Activated CD4-positive, alpha-beta T cell treated with anti-CD3 and anti-CD28 coated beads, Interleukin-2, amount 10 ng/mL, durations not matched to agents 7 days and 5 days (primary cell): Measurements from ENCODE around the gene SLC9C2. TPM values are rescaled to one million over a fixed set of nuclear protein-coding genes. Genes with fewer than 3 reads are reported as not detected.
A peak's percentile ranks its signal among the peaks of the same experiment; 100 is the strongest.
"Not testable (repeated sequence)": the region's sequence is repeated elsewhere in the genome, so short reads cannot be mapped to it uniquely, and the experiment has no call there.

Experiments
- CTCF ChIA-PET: fragments of 350-600 bp; sonication (Branson Sonifier 250); formaldehyde crosslinking; loops from one replicate; lab custom pipeline; 2021; ENCODE audit warnings: antibody characterized with exemption; lab: Charles Lee
- POLR2A ChIA-PET: fragments of 350-600 bp; sonication (Branson Sonifier 250); formaldehyde crosslinking; loops from one replicate; lab custom pipeline; 2021; ENCODE audit warnings: antibody characterized with exemption; lab: Charles Lee
- DNase-seq: peaks from one replicate; pipeline ENCODE4 v3.0.0-alpha.2; 2020
- H3K27ac Mint-ChIP-seq: one replicate; pipeline ENCODE4 v1.8.0; 2021; ENCODE audit warnings: mild to moderate bottlenecking, moderate library complexity, mixed read lengths
- H3K27me3 Mint-ChIP-seq: one replicate; pipeline ENCODE4 v1.8.0; 2021; ENCODE audit warnings: mixed read lengths
- H3K36me3 Mint-ChIP-seq: one replicate; pipeline ENCODE4 v1.8.0; 2021; ENCODE audit warnings: low read depth, mixed read lengths
- H3K4me1 Mint-ChIP-seq: one replicate; pipeline ENCODE4 v1.8.0; 2021; ENCODE audit warnings: mixed read lengths
- H3K4me3 Mint-ChIP-seq: one replicate; pipeline ENCODE4 v1.8.0; 2021; ENCODE audit warnings: mild to moderate bottlenecking, moderate library complexity, mixed read lengths
- H3K9me3 Mint-ChIP-seq: one replicate; pipeline ENCODE4 v1.8.0; 2021; ENCODE audit warnings: mixed read lengths
- total RNA-seq, 2 experiments: library from RNA; stranded (reverse); gene quantifications; one replicate each; pipeline ENCODE4 v1.2.3, GENCODE V29; 2021

The SLC9C2 gene
- total RNA-seq, 2 experiments from 2014 or later, result not detected

DNA sequence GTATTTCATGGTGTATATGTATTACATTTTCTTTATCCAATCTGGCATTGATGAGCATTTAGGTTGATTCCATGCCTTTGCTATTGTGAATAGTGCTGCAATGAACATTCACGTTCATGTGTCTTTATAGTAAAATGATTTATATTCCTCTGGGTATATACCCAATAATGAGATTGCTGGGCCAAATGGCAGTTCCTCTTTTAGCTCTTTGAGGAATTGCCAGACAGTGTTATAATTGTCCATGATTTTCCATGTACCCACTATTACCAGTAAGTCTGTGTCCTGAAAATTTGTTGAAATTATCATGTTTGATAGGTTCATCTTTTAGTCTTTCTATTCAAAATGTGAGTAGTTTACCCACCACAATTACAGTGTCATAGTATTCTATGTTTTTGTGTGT lies 34.4 kb downstream of the SLC9C2 start:
- Mint-ChIP-seq H3K4me3 (no peak overlapping the region), H3K36me3 (no peaks in the 10 kb centered on the region), H3K27ac (no peak overlapping the region), H3K27me3 (peaks cover 31% of the 10 kb centered on the region), H3K9me3 (peaks cover 24% of the 10 kb centered on the region), H3K4me1 (peaks cover 7% of the 10 kb centered on the region)
- ChIA-PET CTCF (no interaction called here), POLR2A (interaction anchor here (0.5 kb wide), 1 partner anchor 18 kb away, joined by 3 read pairs; no protein-coding TSS in a partner anchor)
- no peak for DNase-seq

DNA sequence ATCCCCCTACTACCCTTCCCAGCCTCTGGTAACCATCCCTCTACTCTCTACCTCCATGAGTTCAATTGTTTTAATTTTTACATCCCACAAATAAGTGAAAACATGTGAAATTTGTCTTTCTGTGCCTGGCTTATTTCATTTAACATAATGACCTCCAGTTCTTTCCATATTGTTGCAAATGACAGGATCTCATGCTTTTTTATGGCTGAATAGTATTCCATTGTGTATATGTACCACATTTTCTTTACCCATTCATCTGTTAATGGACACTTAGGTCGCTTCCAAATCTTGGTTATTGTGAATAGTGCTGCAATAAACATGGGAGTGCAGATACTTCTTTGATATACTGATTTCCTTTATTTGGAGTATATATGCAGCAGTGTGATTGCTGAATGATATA lies 39.0 kb downstream of the SLC9C2 start:
- Mint-ChIP-seq H3K27me3 (peaks cover 34% of the 10 kb centered on the region), H3K9me3 (peaks cover 24% of the 10 kb centered on the region)
- POLR2A ChIA-PET, H3K27ac Mint-ChIP-seq, H3K36me3 Mint-ChIP-seq, H3K4me3 Mint-ChIP-seq, H3K4me1 Mint-ChIP-seq, DNase-seq, CTCF ChIA-PET: not testable (repeated sequence)

DNA sequence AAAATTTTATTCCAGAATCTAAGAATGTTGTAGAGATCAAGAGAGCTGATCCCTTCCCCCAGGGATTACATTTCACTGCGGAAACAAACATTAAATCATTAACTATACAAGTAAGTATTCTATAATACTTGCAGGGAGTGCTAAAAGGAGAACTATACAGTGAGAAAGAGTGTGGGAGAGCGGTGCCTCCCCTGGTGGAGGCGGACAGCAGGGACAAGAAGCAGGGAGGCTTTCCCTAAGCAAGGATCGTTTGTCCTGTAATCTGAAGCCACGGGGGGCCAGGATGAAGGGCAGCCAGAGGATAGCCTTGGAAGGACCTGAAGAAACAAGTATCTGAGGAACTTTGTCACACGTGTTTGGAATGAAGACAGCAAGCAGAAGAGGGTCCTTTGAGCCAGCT lies 40.1 kb downstream of the SLC9C2 start:
- Mint-ChIP-seq H3K27me3 (peaks cover 27% of the 10 kb centered on the region), H3K4me3 (no peak overlapping the region), H3K4me1 (peaks cover 7% of the 10 kb centered on the region), H3K9me3 (peaks cover 21% of the 10 kb centered on the region), H3K36me3 (no peaks in the 10 kb centered on the region), H3K27ac (no peak overlapping the region)
- CTCF ChIA-PET, result interaction anchor here (0.6 kb wide), 1 partner anchor 286 kb away, joined by 3 read pairs; no protein-coding TSS in a partner anchor
- POLR2A ChIA-PET, result no interaction called here
- no peak for DNase-seq

DNA sequence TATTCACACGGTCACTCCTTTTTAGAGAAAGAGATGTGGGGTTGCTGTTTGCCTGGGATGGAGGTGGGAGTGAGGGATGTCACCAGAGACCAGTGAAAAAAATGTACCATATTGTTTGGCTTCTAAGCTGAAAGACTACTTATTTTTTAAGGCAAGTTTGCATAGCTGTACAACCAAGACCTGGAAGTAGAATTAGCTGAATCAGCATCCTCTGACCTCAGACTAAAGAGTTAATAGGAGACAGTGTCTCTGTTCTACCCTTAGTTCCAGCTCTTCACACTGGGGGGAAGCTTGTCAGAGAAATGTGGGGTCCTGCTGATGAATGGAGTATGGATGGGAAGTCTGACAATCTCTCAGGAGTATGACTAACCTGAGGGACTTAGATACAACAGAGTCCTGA lies 41.6 kb downstream of the SLC9C2 start:
- no peak overlapping the region for H3K27ac Mint-ChIP-seq
- H3K4me1 Mint-ChIP-seq, result peaks cover 7% of the 10 kb centered on the region
- H3K9me3 Mint-ChIP-seq, result peaks cover 10% of the 10 kb centered on the region
- no peak for DNase-seq
- POLR2A ChIA-PET, result no interaction called here
- no peak overlapping the region for H3K4me3 Mint-ChIP-seq
- peaks cover 16% of the 10 kb centered on the region for H3K27me3 Mint-ChIP-seq
- CTCF ChIA-PET, result no interaction called here
- H3K36me3 Mint-ChIP-seq, result no peaks in the 10 kb centered on the region

DNA sequence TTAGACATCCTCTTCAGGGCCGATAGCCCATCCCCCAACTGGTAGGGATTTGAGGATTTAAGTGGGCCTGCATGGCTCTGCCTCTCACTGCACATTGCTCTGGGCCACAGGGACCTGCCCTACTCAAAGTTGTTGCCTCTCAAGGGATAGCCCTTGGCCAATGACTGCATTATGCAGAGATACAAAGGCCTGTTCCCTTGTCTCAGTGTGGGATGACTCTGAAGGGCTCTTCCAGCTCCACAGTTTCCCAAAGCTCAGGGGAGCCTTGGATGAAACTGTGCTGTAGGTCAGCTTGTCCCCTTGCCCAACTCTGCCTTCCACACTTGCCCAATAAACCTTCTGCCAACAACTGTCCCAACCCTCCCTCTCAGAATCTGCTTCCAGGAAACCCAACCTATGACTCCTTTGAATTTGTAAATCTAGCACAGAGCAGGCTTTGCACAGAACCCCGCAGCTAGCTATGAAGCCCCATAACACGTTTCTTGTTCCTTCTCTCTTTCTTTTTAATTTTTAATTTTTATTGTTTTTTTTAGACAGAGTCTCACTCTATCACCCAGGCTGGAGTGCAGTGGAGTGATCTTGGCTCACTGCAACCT lies 42.5 kb downstream of the SLC9C2 start:
- Mint-ChIP-seq H3K27ac (no peak overlapping the region), H3K4me1 (peaks cover 7% of the 10 kb centered on the region), H3K9me3 (peaks cover 7% of the 10 kb centered on the region), H3K36me3 (no peaks in the 10 kb centered on the region), H3K4me3 (no peak overlapping the region), H3K27me3 (peaks cover 13% of the 10 kb centered on the region)
- POLR2A ChIA-PET, result interaction anchor here (0.6 kb wide), 1 partner anchor 10 kb away, joined by 6 read pairs; no protein-coding TSS in a partner anchor
- DNase-seq, result no peak
- CTCF ChIA-PET, result interaction anchor here (1.3 kb wide), 1 partner anchor 12 kb away, joined by 4 read pairs; no protein-coding TSS in a partner anchor

DNA sequence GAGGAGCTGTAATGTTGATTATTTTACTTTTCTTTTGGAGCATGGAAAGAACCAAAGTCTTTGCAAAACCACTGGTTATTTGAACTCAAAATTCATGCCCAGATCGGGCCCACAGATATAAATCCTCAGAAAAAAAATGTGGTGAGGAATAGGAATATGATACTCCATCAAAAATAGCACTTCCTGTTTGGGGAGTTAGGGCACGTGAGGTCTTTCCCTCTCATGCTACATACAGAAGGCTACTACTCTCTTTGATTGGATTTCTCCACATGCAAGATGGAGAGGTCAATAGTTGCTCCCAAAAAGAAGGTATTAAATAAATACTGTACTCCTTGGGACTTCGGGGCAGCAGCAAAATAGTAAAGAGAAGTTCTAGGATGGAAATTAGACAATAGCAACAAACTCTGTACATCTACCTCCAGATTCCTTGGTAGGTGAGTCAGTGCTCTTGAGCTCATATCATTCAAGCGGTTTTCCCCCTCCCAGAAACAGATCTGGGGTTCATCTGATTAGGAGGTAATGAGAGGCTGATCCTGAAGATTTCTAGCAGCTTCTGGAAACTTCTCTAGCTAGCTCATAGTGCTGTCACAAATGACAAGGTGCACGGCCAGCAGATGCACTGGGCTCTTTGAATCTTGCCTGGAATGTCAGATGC lies 47.1 kb downstream of the SLC9C2 start:
- DNase-seq, result no peak
- no peak overlapping the region for H3K4me3 Mint-ChIP-seq
- H3K27me3 Mint-ChIP-seq, result no peaks in the 10 kb centered on the region
- H3K9me3 Mint-ChIP-seq, result peaks cover 5% of the 10 kb centered on the region
- H3K36me3 Mint-ChIP-seq, result peaks cover 3% of the 10 kb centered on the region
- H3K4me1 Mint-ChIP-seq, result peaks cover 39% of the 10 kb centered on the region
- H3K27ac Mint-ChIP-seq, result no peak overlapping the region
- ChIA-PET POLR2A (no interaction called here), CTCF (interaction anchor here (0.5 kb wide), 1 partner anchor 238 kb away, joined by 3 read pairs; no protein-coding TSS in a partner anchor)

DNA sequence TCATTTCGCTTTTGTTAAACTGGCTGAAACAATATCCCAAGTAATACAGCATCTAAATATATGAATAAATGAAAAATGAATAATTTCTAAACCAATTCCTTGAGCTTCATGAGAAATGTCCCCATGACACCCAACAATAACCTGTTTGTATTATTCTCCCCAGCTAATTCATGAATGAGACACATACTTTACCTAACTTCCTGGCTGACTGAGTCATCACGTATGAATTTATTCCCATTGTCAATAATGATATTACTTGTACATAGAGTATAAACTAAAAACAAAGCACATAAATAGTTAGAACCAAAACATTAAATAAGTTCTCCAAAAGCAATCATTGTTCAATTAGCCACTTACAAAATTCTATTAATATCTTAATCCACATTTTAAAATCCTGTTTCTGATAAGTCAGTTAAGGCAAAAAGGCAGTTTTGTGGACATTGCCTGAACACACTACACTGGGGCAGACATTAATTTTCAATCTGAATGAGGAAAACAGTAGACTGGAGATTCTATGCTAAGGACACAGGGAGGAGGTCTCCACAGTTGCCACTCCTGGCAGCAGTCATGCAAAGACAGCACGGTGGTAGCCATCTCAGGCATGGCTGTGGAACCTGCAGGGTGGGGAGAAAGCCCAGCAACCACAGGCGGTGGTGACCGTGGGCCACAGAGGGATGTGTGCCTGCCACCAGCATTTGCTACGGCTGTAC lies 48.2 kb downstream of the SLC9C2 start:
- ChIA-PET CTCF (interaction anchor here (0.6 kb wide), 1 partner anchor 849 kb away, joined by 3 read pairs; no protein-coding TSS in a partner anchor), POLR2A (no interaction called here)
- Mint-ChIP-seq H3K27ac (no peak overlapping the region), H3K27me3 (no peaks in the 10 kb centered on the region), H3K4me3 (no peak overlapping the region), H3K4me1 (peaks cover 47% of the 10 kb centered on the region), H3K36me3 (peaks cover 3% of the 10 kb centered on the region), H3K9me3 (peaks cover 5% of the 10 kb centered on the region)
- DNase-seq, result no peak

DNA sequence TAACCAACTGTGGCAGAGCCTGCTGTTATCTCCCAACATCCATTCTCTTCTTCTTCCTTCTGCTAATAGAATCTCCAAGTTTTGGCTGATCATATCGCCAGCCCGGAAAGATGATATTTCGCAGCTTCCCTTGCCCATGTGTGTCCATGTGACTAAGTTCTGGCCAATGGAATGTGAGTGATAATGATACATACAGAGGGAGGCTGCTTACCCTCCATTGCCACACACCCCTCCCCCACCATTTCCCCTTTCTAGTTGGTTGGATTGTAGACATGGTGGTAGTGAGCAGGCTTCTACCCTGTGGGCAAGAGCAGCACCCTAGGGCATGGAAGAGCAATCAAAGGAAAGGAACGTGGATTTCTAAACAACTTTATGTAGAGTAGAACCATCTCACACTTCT lies 48.8 kb downstream of the SLC9C2 start:
- Mint-ChIP-seq H3K36me3 (peaks cover 9% of the 10 kb centered on the region), H3K27ac (no peak overlapping the region), H3K4me3 (no peak overlapping the region), H3K4me1 (peaks cover 53% of the 10 kb centered on the region), H3K9me3 (peaks cover 5% of the 10 kb centered on the region), H3K27me3 (no peaks in the 10 kb centered on the region)
- ChIA-PET POLR2A (no interaction called here), CTCF (interaction anchor here (0.6 kb wide), 1 partner anchor 849 kb away, joined by 3 read pairs; no protein-coding TSS in a partner anchor)
- no peak for DNase-seq

DNA sequence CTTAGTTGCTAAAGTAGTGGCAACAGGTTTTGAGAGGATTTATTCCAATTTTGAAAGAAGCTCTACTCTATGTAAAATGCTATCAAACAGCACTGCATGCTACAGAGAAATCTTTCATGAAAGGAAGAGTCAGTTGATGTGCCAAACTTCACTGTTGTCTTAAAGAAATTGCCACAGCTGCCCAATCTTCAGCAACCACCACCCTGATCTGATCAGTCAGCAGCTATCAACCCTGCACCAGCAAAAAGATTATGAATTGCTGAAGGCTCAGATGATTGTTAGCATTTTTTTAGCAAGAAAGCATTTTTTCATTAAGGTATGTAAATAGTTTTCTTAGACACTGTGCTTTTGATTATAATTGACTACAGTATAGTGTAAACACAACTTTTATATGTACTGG lies 49.6 kb downstream of the SLC9C2 start:
- Mint-ChIP-seq H3K4me3 (no peak overlapping the region), H3K4me1 (peaks cover 55% of the 10 kb centered on the region), H3K9me3 (peaks cover 5% of the 10 kb centered on the region), H3K27ac (no peak overlapping the region), H3K36me3 (peaks cover 9% of the 10 kb centered on the region), H3K27me3 (no peaks in the 10 kb centered on the region)
- ChIA-PET POLR2A (no interaction called here), CTCF (no interaction called here)
- DNase-seq, result no peak

DNA sequence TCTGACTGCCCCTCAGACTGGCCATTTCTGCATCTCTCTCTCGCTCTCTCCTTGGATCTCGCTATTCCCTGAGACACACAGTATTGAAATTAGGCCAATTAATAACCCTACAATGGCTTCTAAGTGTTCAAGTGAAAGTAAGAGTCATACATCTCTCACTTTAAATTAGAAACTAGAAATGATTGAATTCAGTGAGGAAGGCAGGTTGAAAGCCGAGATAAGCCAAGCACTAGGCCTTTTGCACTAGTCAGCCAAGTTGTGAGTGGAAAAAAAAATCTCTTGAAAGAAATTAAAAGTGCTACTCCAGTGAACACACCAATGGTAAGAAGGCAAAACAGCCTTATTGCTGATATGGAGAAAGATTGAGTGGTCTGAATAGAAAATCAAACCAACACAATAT lies 51.2 kb downstream of the SLC9C2 start:
- H3K9me3 Mint-ChIP-seq, result peaks cover 5% of the 10 kb centered on the region
- peaks cover 50% of the 10 kb centered on the region for H3K4me1 Mint-ChIP-seq
- no peaks in the 10 kb centered on the region for H3K27me3 Mint-ChIP-seq
- peaks cover 9% of the 10 kb centered on the region for H3K36me3 Mint-ChIP-seq
- H3K4me3 Mint-ChIP-seq, result peak overlapping the region; percentile 5
- peak overlapping the region; percentile 95 for H3K27ac Mint-ChIP-seq
- CTCF ChIA-PET, result interaction anchor here (0.8 kb wide), 1 partner anchor 35 kb away, joined by 3 read pairs; no protein-coding TSS in a partner anchor
- POLR2A ChIA-PET, result no interaction called here
- no peak for DNase-seq

DNA sequence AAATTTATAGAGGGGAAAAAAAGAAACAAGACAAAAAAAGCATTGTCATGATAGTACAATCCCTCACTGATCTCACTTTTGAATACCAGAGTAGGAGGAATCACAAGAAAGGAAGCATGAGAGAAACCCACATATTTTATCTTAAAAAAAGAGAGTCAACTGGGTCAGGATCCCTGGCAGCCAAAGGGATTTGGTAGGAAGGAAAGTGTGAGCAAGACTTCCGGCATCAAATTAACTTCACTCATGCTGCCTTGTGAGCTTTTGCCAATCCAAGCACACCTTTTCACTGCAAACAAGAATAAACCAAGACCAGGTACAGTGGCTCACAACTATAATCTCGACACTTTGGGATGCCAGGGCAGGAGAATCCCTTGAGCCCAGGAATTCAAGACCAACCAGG lies 53.1 kb downstream of the SLC9C2 start:
- DNase-seq, result no peak
- H3K36me3 Mint-ChIP-seq, result peaks cover 9% of the 10 kb centered on the region
- H3K27ac Mint-ChIP-seq, result peak overlapping the region; percentile 42
- no peaks in the 10 kb centered on the region for H3K27me3 Mint-ChIP-seq
- H3K4me3 Mint-ChIP-seq, result no peak overlapping the region
- peaks cover 50% of the 10 kb centered on the region for H3K4me1 Mint-ChIP-seq
- POLR2A ChIA-PET, result interaction anchor here (0.6 kb wide), 1 partner anchor 11 kb away, joined by 6 read pairs; no protein-coding TSS in a partner anchor
- CTCF ChIA-PET, result no interaction called here
- H3K9me3 Mint-ChIP-seq, result peaks cover 5% of the 10 kb centered on the region

DNA sequence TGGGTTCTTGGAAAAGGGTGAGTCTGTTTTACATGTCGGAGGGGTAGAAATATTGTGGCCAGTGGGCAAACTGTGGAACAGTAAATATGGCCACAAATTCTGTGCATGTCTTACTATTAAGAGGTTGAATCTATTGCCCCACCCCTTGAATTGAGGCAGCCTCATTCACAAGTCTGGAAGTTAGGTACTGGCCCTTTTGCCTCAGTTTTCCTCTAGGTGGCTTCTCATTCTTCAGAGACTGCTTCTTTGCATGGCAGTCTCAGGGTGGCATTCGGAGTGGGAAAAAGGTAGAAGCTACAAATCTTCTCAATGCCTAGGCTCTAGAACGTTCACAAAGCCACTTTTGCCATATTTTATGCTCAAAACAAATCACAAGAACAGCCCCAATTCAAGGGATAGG lies 57.2 kb downstream of the SLC9C2 start:
- Mint-ChIP-seq H3K36me3 (peaks cover 9% of the 10 kb centered on the region), H3K27me3 (peaks cover 10% of the 10 kb centered on the region), H3K9me3 (peaks cover 2% of the 10 kb centered on the region), H3K27ac (no peak overlapping the region), H3K4me1 (peaks cover 17% of the 10 kb centered on the region), H3K4me3 (no peak overlapping the region)
- ChIA-PET CTCF (no interaction called here), POLR2A (no interaction called here)
- no peak for DNase-seq

DNA sequence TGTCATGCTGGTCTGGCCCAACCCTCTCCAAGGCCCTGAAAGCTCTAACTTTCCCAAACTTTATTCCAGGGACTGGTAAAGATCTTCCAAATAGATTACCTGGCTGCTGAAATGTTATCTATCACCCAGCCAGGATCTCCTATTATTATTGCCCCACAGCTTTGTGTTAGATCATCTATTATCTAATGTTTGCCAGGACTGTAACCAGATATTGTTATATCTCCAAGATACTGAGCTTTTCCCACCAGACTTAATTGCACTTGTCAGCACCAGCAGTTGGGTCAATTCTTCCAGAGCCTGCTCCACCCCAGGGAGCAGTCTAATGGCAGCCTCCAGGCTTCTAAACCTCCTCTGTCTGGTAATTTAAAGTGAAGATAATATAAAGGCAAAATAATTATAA lies 66.6 kb downstream of the SLC9C2 start:
- Mint-ChIP-seq H3K4me1 (peaks cover 12% of the 10 kb centered on the region), H3K27ac (no peak overlapping the region), H3K36me3 (no peaks in the 10 kb centered on the region), H3K9me3 (peaks cover 2% of the 10 kb centered on the region), H3K27me3 (peaks cover 5% of the 10 kb centered on the region), H3K4me3 (no peak overlapping the region)
- no peak for DNase-seq
- POLR2A ChIA-PET, result no interaction called here
- CTCF ChIA-PET, result interaction anchor here (0.8 kb wide), 1 partner anchor 32 kb away, joined by 3 read pairs; no protein-coding TSS in a partner anchor
